NT2/D1 (cell line): ENCODE data around the gene ANKRD29.

Source experiments
- YY1 ChIP-seq: IDR thresholded peaks from 2 replicates; pipeline ENCODE4 v1.6.1; 2011; ENCODE audit not compliant: insufficient read length, insufficient read depth
- ZNF274 ChIP-seq: IDR thresholded peaks from 2 replicates; pipeline ENCODE4 v1.6.1; 2011; ENCODE audit warnings: mild to moderate bottlenecking, low read depth, low read length

DNA sequence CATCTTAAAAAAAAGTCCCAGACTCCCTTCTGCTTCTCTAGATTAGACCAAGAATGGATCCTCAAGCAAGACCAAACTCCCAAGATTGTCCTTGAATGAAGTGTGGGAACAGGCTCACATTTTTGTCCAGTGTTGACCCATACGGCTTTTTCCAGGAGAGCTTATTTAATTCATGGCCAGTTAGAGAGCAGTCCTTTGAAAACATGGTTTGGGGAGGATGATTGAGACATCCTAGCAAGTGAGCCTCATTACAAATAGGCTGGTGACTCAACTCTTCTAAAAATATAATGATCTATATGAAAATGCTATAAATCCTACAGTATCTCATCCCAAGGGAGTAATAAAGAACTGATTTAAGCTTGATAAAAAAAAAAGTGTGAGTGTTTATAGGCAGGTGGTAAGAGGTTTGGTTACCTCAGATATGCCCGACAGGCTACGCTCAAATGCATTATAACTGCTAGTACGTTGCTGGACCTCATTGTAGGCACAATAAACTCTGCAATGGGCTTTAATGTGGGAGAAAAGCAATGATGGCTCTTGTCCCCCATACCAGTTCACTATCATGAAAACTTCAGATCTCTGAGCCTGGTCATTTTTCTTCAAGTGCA is 17.0 kb downstream of the ANKRD29 start:
- TF ChIP-seq YY1 = no peak
- TF ChIP-seq ZNF274 = no peak
